GM18861 (cell line): Measurements from ENCODE around the gene GPAT2.
"Not testable (repeated sequence)": the region's sequence is repeated elsewhere in the genome, so short reads cannot be mapped to it uniquely, and the experiment has no call there.

Experiments used
- ATAC-seq: cut with Tn5 transposase; IDR thresholded peaks from one replicate; pipeline ENCODE4 v1.9.1; 2021; ENCODE audit not compliant: unreplicated experiment

Gene GPAT2

GRCh38 chr2:96065954-96066353, 31.2 kb upstream of the GPAT2 start:
- not testable (repeated sequence) for ATAC-seq

GRCh38 chr2:96065381-96065930, 30.7 kb upstream of the GPAT2 start:
- ATAC-seq: no peak

GRCh38 chr2:96064760-96065159, 30.0 kb upstream of the GPAT2 start:
- ATAC-seq: not testable (repeated sequence)

GRCh38 chr2:96064047-96064675, 29.4 kb upstream of the GPAT2 start:
- not testable (repeated sequence) for ATAC-seq

- ATAC-seq: not testable (repeated sequence)
Measured at GRCh38 chr2:96063116-96063899, 28.6 kb upstream of the GPAT2 start.

- not testable (repeated sequence) for ATAC-seq
Measured at GRCh38 chr2:96062483-96062882, 27.8 kb upstream of the GPAT2 start.

- ATAC-seq: not testable (repeated sequence)
Measured at GRCh38 chr2:96061901-96062300, 27.2 kb upstream of the GPAT2 start.

GRCh38 chr2:96061197-96061817, 26.6 kb upstream of the GPAT2 start:
- ATAC-seq: not testable (repeated sequence)

- ATAC-seq: not testable (repeated sequence)
Measured at GRCh38 chr2:96060325-96060724, 25.6 kb upstream of the GPAT2 start.

GRCh38 chr2:96059443-96059842, 24.7 kb upstream of the GPAT2 start:
- not testable (repeated sequence) for ATAC-seq

- ATAC-seq: not testable (repeated sequence)
Measured at GRCh38 chr2:96055830-96056229, 21.1 kb upstream of the GPAT2 start.

- ATAC-seq: not testable (repeated sequence)
Measured at GRCh38 chr2:96054537-96054936, 19.8 kb upstream of the GPAT2 start.

- not testable (repeated sequence) for ATAC-seq
Measured at GRCh38 chr2:96053385-96053784, 18.7 kb upstream of the GPAT2 start.

- not testable (repeated sequence) for ATAC-seq
Measured at GRCh38 chr2:96052632-96053031, 17.9 kb upstream of the GPAT2 start.

GRCh38 chr2:96049917-96050262, 15.2 kb upstream of the GPAT2 start:
- ATAC-seq: not testable (repeated sequence)

- not testable (repeated sequence) for ATAC-seq
Measured at GRCh38 chr2:96049049-96049916, 14.6 kb upstream of the GPAT2 start.

- ATAC-seq: not testable (repeated sequence)
Measured at GRCh38 chr2:96035554-96035953, 838 bp upstream of the GPAT2 start.

GRCh38 chr2:96033997-96034396, 719 bp downstream of the GPAT2 start:
- not testable (repeated sequence) for ATAC-seq

- ATAC-seq: not testable (repeated sequence)
Measured at GRCh38 chr2:96027725-96028325, 6.9 kb downstream of the GPAT2 start.

GRCh38 chr2:96025755-96026154, 9.0 kb downstream of the GPAT2 start:
- ATAC-seq: not testable (repeated sequence)
